DND-41 (cell line): Measurements from ENCODE around the gene GPRIN1.

ENCODE experiments used
- ATAC-seq: fragments of 200-7000 bp; cut with Tn5 transposase; 3 replicates; pipeline ENCODE4 v1.9.1; 2021; ENCODE audit warnings: low read depth; ENCODE audit not compliant: insufficient read depth
- DNase-seq: peaks from one replicate; pipeline ENCODE4 v3.0.0-alpha.2; 2020
- H2AFZ ChIP-seq: 2 replicates; pipeline ENCODE4 v1.6.0; 2012; ENCODE audit warnings: low read depth, low read length
- H3K27ac ChIP-seq: 2 replicates; pipeline ENCODE4 v1.5.1; 2012; ENCODE audit warnings: low read length, inconsistent platforms
- H3K27me3 ChIP-seq: fragments of 200-600 bp; sonication (generic); 2 replicates; pipeline ENCODE4 v1.6.0; 2012; ENCODE audit warnings: low read length, mild to moderate bottlenecking, inconsistent platforms; ENCODE audit not compliant: insufficient read depth, poor library complexity
- H3K36me3 ChIP-seq: 2 replicates; pipeline ENCODE4 v1.5.1; 2012; ENCODE audit warnings: low read length, inconsistent platforms; ENCODE audit not compliant: insufficient read depth
- H3K4me1 ChIP-seq: 2 replicates; pipeline ENCODE4 v1.5.1; 2012; ENCODE audit warnings: mild to moderate bottlenecking, low read length; ENCODE audit not compliant: insufficient read depth
- H3K4me2 ChIP-seq: 2 replicates; pipeline ENCODE4 v1.6.0; 2012; ENCODE audit warnings: mild to moderate bottlenecking, moderate library complexity, low read length, inconsistent platforms; ENCODE audit not compliant: insufficient read depth
- H3K4me3 ChIP-seq, 2 experiments: fragments of 200-600 bp in 1 of 2; shearing (Covaris generic) in 1 of 2; 2 replicates each; pipeline ENCODE4 v1.5.1; 2012 to 2016; ENCODE audit warnings: inconsistent platforms in 2 of 2, low read length in 2 of 2, mild to moderate bottlenecking in 2 of 2, low read depth in 1 of 2, moderate library complexity in 1 of 2
- H3K79me2 ChIP-seq: 2 replicates; pipeline ENCODE4 v1.6.0; 2012; ENCODE audit warnings: low read length, inconsistent platforms; ENCODE audit not compliant: insufficient read depth
- H3K9ac ChIP-seq: 2 replicates; pipeline ENCODE4 v1.6.0; 2012; ENCODE audit warnings: low read depth, mild to moderate bottlenecking, inconsistent platforms, low read length, moderate library complexity
- H3K9me3 ChIP-seq: 2 replicates; pipeline ENCODE4 v1.5.1; 2012; ENCODE audit warnings: low read length, moderate library complexity, mild to moderate bottlenecking, inconsistent platforms; ENCODE audit not compliant: insufficient read depth, severe bottlenecking
- H4K20me1 ChIP-seq: 2 replicates; pipeline ENCODE4 v1.6.0; 2012; ENCODE audit warnings: low read length; ENCODE audit not compliant: insufficient read depth
- CTCF ChIP-seq: IDR thresholded peaks from 2 replicates; pipeline ENCODE4 v1.5.1; 2012; ENCODE audit warnings: borderline replicate concordance, low read length, moderate library complexity, mild to moderate bottlenecking; ENCODE audit not compliant: poor library complexity, severe bottlenecking; ENCODE audit errors: extremely low read depth
- EZH2 ChIP-seq: IDR thresholded peaks from 3 replicates; pipeline ENCODE4 v1.6.1; 2012; ENCODE audit warnings: borderline replicate concordance, low read depth, mild to moderate bottlenecking, moderate library complexity, low read length, inconsistent platforms; ENCODE audit not compliant: severe bottlenecking

The GPRIN1 gene

GRCh38 chr5:176629317-176629852 lies 19.4 kb upstream of the GPRIN1 start:
- Histone ChIP-seq H3K27me3 (peaks cover 10% of the 10 kb centered on the region), H4K20me1 (no peaks in the 10 kb centered on the region), H3K4me2 (no peak overlapping the region), H3K9ac (no peak overlapping the region), H3K27ac (no peak overlapping the region), H3K79me2 (no peaks in the 10 kb centered on the region), H3K4me3 (no peak overlapping the region), H3K9me3 (no peaks in the 10 kb centered on the region), H3K36me3 (no peaks in the 10 kb centered on the region), H3K4me1 (no peaks in the 10 kb centered on the region), H2AFZ (no peak overlapping the region)
- DNase-seq (no peak), ATAC-seq (no peak)
- TF ChIP-seq CTCF (no peak), EZH2 (no peak)

GRCh38 chr5:176628406-176629228 lies 18.7 kb upstream of the GPRIN1 start:
- Histone ChIP-seq H3K36me3 (no peaks in the 10 kb centered on the region), H3K27me3 (peaks cover 4% of the 10 kb centered on the region), H3K9ac (no peak overlapping the region), H3K4me2 (no peak overlapping the region), H3K9me3 (no peaks in the 10 kb centered on the region), H3K27ac (no peak overlapping the region), H4K20me1 (no peaks in the 10 kb centered on the region), H2AFZ (no peak overlapping the region), H3K4me1 (no peaks in the 10 kb centered on the region), H3K4me3 (no peak overlapping the region), H3K79me2 (no peaks in the 10 kb centered on the region)
- DNase-seq (no peak), ATAC-seq (no peak)
- TF ChIP-seq EZH2, result no peak

DNA sequence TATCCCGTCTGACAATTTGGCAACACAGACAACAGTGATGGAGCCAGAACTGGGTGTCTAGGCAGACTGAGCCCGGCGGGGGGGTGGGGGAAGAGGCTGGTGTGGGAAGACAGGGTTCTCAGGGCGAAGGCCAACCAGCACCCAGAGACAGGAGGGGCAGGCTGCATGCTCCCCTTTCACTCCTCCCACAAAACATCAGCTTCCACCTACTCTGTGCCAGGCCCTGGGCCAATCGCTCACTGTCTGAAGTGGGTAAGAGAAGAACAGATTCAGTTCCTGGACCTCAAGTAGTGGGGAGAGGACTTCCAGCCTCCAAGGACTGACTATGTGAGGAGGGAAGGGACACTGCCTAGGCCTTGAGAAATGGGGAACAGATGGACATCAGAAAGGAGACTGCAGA lies 17.6 kb upstream of the GPRIN1 start:
- no peak for TF ChIP-seq CTCF
- TF ChIP-seq EZH2, result no peak
- Histone ChIP-seq H3K79me2 (no peaks in the 10 kb centered on the region), H3K36me3 (no peaks in the 10 kb centered on the region), H3K9me3 (no peaks in the 10 kb centered on the region), H3K27me3 (no peaks in the 10 kb centered on the region), H4K20me1 (no peaks in the 10 kb centered on the region), H3K4me2 (no peak overlapping the region), H3K9ac (no peak overlapping the region), H2AFZ (no peak overlapping the region), H3K4me3 (no peak overlapping the region), H3K4me1 (no peaks in the 10 kb centered on the region), H3K27ac (no peak overlapping the region)
- DNase-seq (no peak), ATAC-seq (no peak)

DNA sequence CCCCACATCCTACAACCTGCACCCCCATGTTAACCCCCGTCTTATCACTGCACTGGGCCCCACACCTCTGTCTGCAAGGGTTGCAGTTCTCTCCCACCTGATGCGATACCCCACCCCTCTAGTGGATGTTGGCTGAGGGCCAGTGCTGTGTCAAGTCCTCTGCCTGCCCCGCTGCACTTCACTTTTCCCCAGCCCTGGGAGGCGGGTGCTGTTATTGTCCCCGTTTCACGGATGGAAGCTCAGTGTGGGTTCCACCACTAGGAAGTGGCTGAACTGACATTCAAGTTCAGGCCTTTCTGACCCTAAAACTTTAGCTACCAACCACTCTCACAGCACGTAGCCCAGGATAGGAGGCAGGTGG lies 16.9 kb upstream of the GPRIN1 start:
- DNase-seq, result no peak
- H3K79me2 ChIP-seq, result no peaks in the 10 kb centered on the region
- no peaks in the 10 kb centered on the region for H3K9me3 ChIP-seq
- H2AFZ ChIP-seq, result no peak overlapping the region
- no peak overlapping the region for H3K4me2 ChIP-seq
- H3K27me3 ChIP-seq, result no peaks in the 10 kb centered on the region
- no peak overlapping the region for H3K9ac ChIP-seq
- no peaks in the 10 kb centered on the region for H3K4me1 ChIP-seq
- TF ChIP-seq EZH2 (no peak), CTCF (no peak)
- H4K20me1 ChIP-seq, result no peaks in the 10 kb centered on the region
- H3K4me3 ChIP-seq, result no peak overlapping the region
- H3K36me3 ChIP-seq, result no peaks in the 10 kb centered on the region
- ATAC-seq, result no peak
- H3K27ac ChIP-seq, result no peak overlapping the region
